Loucy (cell line): ENCODE results near the gene PDX1.

ENCODE experiments used
- H2AFZ ChIP-seq: fragments of 200-600 bp; sonication (generic); 2 replicates; pipeline ENCODE4 v1.6.0; 2016; ENCODE audit warnings: antibody characterized with exemption, mild to moderate bottlenecking, low read length, moderate library complexity
- H3F3A ChIP-seq: fragments of 200-600 bp; 2 replicates; pipeline ENCODE4 v1.6.0; 2016; ENCODE audit warnings: antibody characterized with exemption, low read depth, mild to moderate bottlenecking
- H3K27me3 ChIP-seq: fragments of 200-600 bp; sonication (generic); 2 replicates; pipeline ENCODE4 v1.6.1; 2014; ENCODE audit warnings: low read length, mild to moderate bottlenecking; ENCODE audit not compliant: insufficient read depth, poor library complexity, severe bottlenecking
- H3K36me3 ChIP-seq: fragments of 200-600 bp; sonication (generic); 2 replicates; pipeline ENCODE4 v1.6.1; 2016; ENCODE audit warnings: low read length; ENCODE audit not compliant: insufficient read depth
- H3K4me1 ChIP-seq: fragments of 200-600 bp; sonication (generic); 2 replicates; pipeline ENCODE4 v1.5.1; 2014; ENCODE audit warnings: low read length, mild to moderate bottlenecking; ENCODE audit not compliant: insufficient read depth, poor library complexity, severe bottlenecking
- H3K4me2 ChIP-seq: fragments of 200-600 bp; sonication (generic); 2 replicates; pipeline ENCODE4 v1.6.0; 2014; ENCODE audit warnings: antibody characterized with exemption, low read length, low read depth, mild to moderate bottlenecking; ENCODE audit not compliant: poor library complexity, severe bottlenecking
- H3K4me3 ChIP-seq: fragments of 200-600 bp; sonication (generic); 2 replicates; pipeline ENCODE4 v1.5.1; 2014; ENCODE audit warnings: low read length, mild to moderate bottlenecking, mixed read lengths; ENCODE audit not compliant: poor library complexity, severe bottlenecking
- H3K79me2 ChIP-seq: fragments of 200-600 bp; sonication (generic); 2 replicates; pipeline ENCODE4 v1.6.1; 2014; ENCODE audit warnings: low read length; ENCODE audit not compliant: insufficient read depth
- H3K9ac ChIP-seq: fragments of 200-600 bp; sonication (generic); 2 replicates; pipeline ENCODE4 v1.6.0; 2014; ENCODE audit warnings: mild to moderate bottlenecking, low read depth, low read length, moderate library complexity; ENCODE audit not compliant: poor library complexity, severe bottlenecking
- H3K9me2 ChIP-seq: fragments of 200-600 bp; sonication (generic); replicated peaks from 2 replicates; pipeline ENCODE4 v1.6.1; 2016; ENCODE audit warnings: low read depth, low read length, mixed read lengths
- H3K9me3 ChIP-seq: fragments of 200-600 bp; sonication (generic); 2 replicates; pipeline ENCODE4 v1.6.1; 2014; ENCODE audit warnings: mild to moderate bottlenecking, antibody characterized with exemption, low read length, low read depth; ENCODE audit not compliant: insufficient read depth
- H4K20me1 ChIP-seq: fragments of 200-600 bp; sonication (generic); 2 replicates; pipeline ENCODE4 v1.6.0; 2014; ENCODE audit warnings: antibody characterized with exemption, low read length, mild to moderate bottlenecking; ENCODE audit not compliant: insufficient read depth, poor library complexity, severe bottlenecking
- EZH2phosphoT487 ChIP-seq: fragments of 200-600 bp; IDR thresholded peaks from 2 replicates; pipeline ENCODE4 v1.6.1; 2018; ENCODE audit warnings: antibody characterized with exemption, mild to moderate bottlenecking, moderate library complexity, borderline replicate concordance
- TF ChIP-seq, protein P1 (sequence below): fragments of 200-600 bp; sonication (generic); conservative IDR thresholded peaks from 2 replicates; pipeline ENCODE4 v1.5.1; 2014; ENCODE audit warnings: mild to moderate bottlenecking, antibody characterized with exemption, low read length

The PDX1 gene

GRCh38 chr13:27921421-27921960, 1.7 kb downstream of the PDX1 start:
- Histone ChIP-seq H3K4me3 (peak overlapping the region; percentile 78), H3K36me3 (no peaks in the 10 kb centered on the region), H3K27me3 (peaks cover 7% of the 10 kb centered on the region), H3K4me1 (no peaks in the 10 kb centered on the region), H3F3A (no peaks in the 10 kb centered on the region), H3K9me2 (no peaks in the 10 kb centered on the region), H3K79me2 (peaks cover 9% of the 10 kb centered on the region; the same call in 1 of the 2 replicates), H3K9ac (peak overlapping the region; percentile 70), H3K9me3 (no peaks in the 10 kb centered on the region), H3K4me2 (peak overlapping the region; percentile 71), H4K20me1 (no peaks in the 10 kb centered on the region), H2AFZ (peak overlapping the region; percentile 47)
- no peak for TF ChIP-seq EZH2phosphoT487
- TF ChIP-seq, protein P1, sequence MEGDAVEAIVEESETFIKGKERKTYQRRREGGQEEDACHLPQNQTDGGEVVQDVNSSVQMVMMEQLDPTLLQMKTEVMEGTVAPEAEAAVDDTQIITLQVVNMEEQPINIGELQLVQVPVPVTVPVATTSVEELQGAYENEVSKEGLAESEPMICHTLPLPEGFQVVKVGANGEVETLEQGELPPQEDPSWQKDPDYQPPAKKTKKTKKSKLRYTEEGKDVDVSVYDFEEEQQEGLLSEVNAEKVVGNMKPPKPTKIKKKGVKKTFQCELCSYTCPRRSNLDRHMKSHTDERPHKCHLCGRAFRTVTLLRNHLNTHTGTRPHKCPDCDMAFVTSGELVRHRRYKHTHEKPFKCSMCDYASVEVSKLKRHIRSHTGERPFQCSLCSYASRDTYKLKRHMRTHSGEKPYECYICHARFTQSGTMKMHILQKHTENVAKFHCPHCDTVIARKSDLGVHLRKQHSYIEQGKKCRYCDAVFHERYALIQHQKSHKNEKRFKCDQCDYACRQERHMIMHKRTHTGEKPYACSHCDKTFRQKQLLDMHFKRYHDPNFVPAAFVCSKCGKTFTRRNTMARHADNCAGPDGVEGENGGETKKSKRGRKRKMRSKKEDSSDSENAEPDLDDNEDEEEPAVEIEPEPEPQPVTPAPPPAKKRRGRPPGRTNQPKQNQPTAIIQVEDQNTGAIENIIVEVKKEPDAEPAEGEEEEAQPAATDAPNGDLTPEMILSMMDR: no peak

DNA sequence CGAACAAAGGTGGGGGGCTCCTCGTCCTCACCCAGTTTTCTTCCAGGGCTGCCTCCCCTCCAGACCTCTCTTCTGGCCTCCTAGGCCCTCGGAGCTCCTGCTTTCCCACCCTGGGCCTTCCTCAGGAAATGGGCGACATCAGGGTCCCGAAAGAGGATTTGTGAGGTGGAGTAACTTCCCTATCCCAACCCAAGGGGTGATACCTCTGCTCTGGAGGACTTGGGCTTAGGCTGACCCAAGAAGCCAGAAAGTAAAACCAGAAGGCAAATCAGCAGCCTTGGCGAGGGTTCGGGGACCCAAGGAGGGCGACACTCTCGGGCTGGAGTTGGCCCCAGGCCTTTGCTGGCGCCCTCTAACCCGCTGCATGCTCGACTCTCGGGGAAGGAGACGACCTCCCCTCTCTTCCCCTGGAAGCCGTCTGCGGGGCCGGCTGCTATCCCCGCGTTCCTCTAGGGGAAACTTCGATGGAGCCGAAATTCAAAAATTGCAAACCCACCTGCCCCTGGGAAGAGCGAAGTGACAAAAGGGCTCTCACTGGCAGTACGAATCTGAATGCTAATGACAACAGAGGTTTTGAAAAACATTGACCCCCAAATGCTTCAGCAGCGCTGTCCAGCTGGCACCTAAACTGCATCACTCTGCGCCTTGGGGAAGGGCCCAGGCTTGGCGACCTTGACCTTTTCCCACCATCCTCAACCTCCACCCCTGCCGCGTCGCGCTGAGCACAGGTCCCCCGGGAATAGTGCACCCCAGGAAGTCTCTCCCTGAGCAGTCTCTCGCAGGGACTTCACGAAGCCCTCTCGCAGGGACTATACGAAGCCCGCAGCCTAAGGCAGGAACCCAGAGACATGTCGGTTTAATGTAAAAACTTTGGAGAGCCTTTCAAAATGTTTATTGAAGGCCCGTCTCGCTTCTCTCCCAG, 2.4 kb downstream of the PDX1 start:
- Histone ChIP-seq H3K79me2 (peaks cover 9% of the 10 kb centered on the region; the same call in 1 of the 2 replicates), H3K4me1 (no peaks in the 10 kb centered on the region), H3K27me3 (peaks cover 7% of the 10 kb centered on the region), H3K9me2 (no peaks in the 10 kb centered on the region), H3K4me2 (peak overlapping the region; percentile 71), H3K4me3 (peak overlapping the region; percentile 78), H3K9ac (peak overlapping the region; percentile 70), H3F3A (no peaks in the 10 kb centered on the region), H3K9me3 (no peaks in the 10 kb centered on the region), H4K20me1 (no peaks in the 10 kb centered on the region), H3K36me3 (no peaks in the 10 kb centered on the region), H2AFZ (peak overlapping the region; percentile 47; the same call in 1 of the 2 replicates)
- TF ChIP-seq, protein P1: no peak
- no peak for TF ChIP-seq EZH2phosphoT487

DNA sequence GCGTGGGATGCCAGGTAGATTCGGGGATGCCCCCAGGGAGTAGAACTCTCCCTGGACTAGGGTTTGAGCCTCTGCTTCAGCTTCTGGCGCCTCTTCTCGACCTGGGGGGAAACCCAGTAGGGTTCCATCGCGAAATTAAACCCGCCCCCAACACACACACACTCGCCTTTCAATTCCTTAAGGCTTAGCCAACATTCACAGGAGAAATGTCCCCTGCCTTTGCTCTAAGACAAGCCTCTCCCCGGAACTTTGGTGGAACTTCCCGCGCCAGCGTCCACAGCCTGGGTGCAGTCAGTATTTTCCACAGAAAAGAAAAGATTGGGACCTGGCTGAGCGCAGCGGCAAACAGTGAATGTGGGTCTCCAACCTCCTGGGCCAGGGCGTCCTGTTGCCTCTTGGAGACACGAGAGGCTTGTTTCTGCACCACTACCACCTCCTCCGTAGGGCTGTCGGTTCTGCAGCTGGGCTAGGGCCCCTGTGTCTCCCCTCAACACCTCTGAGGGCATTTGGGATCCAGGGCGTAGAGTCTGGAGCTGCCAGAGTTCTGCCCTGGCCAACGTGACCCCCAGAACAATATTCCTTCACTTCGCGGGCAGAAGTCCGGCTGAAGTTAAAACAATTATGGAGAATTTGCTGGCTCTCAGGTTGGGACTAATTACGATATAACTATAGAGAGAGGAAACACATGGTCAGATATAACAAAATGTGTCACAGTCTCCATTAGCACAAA, 3.2 kb downstream of the PDX1 start:
- no peak overlapping the region for H3K4me2 ChIP-seq
- no peaks in the 10 kb centered on the region for H3F3A ChIP-seq
- no peak overlapping the region for H2AFZ ChIP-seq
- no peak overlapping the region for H3K4me3 ChIP-seq
- no peak for TF ChIP-seq EZH2phosphoT487
- H3K79me2 ChIP-seq: peaks cover 9% of the 10 kb centered on the region; the same call in 1 of the 2 replicates
- no peaks in the 10 kb centered on the region for H3K36me3 ChIP-seq
- no peaks in the 10 kb centered on the region for H4K20me1 ChIP-seq
- H3K4me1 ChIP-seq: no peaks in the 10 kb centered on the region
- H3K9ac ChIP-seq: no peak overlapping the region
- peaks cover 7% of the 10 kb centered on the region for H3K27me3 ChIP-seq
- no peaks in the 10 kb centered on the region for H3K9me2 ChIP-seq
- no peaks in the 10 kb centered on the region for H3K9me3 ChIP-seq
